HG03460 (cell line): ENCODE data around the gene ATXN10.

Source experiments
- ATAC-seq: cut with Tn5 transposase; IDR thresholded peaks from one replicate; pipeline ENCODE4 v1.9.1; 2021; ENCODE audit not compliant: unreplicated experiment

Gene ATXN10

DNA sequence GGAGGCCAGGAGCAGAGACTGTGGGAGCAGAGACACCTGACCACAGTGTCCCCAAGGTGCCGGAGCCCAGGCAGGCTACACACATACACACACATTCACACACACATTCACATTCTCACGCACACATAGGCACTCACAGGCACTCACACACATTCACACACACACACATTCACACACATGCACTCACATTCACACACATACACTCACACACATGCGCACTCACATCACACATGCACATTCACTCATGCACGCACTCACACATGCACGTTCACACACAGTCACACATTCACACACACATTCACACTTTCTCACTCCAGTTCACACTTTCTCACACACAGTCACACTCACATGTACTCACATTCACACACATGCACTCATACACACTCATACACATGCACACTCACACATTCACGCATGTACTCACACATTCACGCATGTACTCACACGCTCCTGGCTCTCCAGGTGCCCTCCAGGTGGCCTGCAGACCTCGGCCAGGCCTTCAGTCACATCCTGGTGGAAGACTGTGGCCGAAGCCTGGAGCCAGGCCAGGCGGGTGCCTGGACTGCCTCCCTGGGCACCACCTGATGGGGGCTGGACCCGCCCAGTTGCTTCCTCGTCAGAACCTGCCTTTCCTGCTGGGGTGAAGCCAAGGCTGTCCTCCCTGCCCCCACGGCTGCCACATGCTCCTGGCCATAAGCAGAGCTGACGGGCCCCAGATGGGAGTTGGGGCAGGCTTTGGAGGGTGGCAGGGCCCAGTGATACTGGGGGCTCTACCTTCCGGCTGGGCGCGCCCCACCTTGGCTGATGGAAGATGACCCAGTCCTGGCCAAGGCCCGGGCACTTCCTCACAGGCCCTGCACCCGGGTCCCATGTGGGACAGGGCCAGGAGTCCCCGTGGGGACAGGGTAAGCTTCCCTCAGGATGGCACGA is 215.8 kb downstream of the ATXN10 start:
- no peak for ATAC-seq

DNA sequence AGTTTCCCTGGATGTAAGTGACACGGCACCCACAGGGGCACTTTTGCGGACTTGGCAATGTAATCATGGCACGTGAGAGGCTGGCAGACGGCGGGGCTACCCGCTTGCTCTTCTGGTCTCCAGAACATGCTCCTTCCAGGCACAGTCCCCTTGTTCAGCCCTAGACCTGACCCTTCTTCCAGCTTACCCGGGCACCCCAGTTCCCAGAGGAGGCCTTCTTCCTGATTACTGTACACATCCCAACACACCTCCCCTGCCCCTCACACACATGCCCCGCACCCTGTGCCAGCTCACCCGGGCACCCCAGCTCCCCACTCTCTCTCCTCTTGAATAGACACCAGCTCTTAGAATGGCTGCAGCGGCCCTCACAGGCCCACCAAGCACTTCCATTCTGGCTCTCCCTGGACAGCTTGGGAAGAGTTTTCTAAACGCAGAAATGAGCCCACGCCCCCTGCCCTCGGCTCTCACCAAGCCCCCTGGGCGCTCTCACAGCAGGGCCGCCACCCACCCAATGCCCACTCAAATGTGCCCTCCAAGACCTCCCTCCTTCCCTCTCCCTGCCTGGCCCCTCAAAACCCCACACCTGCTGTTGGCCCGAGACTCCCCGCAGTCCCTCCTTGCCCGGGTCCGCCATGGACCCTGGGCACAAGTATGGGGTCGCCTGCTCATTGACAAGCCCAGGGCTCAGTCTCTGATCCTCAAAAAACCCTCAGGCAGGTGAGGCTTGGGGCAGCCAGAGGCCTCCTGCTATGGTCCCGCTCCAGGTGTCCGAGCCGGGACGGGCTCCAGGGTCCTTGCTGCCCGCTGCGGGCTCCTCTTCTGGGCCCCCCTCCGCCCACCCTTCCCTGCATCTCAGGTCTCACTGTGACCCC is 216.8 kb downstream of the ATXN10 start:
- ATAC-seq = no peak

DNA sequence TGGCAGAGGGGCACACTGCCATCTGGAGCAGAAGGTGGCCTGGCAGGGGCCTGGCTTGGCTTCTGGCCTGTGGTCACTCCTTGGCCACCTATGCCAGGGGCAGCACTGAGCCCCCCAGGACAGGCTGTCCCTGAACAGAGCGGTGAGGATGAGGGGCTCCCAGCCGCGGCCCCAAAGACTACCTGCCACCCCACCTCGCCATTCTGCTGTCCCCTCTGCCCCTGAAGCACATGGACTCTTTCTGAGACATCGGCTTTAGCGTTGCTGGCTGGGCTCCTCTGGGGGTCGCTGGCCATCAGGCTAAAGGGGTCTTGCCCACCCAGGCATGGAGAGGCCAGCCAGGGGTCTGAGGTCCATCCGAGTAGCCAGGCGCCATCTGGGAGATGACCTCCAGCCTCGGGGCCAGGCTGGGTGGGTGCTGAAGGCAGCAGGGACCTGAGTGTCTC is 217.5 kb downstream of the ATXN10 start:
- ATAC-seq = no peak

DNA sequence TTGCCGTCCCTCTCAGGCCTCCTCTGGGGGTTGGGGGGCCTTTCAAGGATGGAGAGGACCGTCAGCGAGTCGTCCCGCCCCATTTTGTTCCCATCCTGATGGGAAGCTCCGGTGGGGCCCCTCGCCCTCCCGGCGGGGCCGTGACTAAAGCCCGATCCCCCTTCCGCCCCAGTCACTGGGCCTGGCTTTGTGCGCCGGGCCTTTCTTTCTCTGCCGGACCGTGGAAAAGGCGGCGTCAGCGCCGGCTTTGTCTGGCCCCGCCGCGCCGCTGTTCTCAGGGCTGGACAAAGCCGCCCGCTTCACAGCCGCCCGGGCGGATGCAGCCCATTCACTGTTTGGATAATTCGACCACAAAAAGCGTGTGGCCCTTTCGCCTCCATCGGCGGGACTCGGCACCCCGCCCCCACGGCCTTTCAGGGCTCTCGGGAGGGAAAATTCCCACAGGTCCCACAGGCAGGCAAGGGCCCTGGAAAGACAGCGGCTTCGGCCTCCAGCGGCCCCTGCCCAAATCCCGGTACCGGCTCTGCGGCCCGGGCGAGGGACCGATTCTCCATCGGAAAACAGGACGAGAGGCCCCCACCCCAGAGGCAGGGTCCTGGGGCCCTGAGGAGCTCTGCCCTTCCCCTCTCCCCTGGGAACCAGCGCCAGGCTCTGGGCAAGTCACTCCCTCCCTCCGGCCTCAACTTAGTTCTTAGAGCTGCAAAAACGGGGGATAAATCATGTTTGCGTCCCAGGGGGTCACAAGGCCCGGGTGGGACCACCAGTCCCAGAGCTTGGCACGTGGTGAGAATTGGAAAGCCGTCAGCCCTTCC is 218.1 kb downstream of the ATXN10 start:
- ATAC-seq = no peak

DNA sequence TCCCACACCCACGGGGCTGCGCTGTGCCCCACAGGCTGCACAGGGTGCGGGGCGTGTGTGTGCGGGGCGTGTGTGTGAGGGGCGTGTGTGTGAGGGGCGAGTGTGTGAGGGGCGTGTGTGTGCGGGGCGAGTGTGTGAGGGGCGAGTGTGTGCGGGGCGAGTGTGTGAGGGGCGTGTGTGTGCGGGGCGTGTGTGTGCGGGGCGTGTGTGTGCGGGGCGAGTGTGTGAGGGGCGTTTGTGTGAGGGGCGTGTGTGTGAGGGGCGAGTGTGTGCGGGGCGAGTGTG is 218.7 kb downstream of the ATXN10 start:
- ATAC-seq = no peak

DNA sequence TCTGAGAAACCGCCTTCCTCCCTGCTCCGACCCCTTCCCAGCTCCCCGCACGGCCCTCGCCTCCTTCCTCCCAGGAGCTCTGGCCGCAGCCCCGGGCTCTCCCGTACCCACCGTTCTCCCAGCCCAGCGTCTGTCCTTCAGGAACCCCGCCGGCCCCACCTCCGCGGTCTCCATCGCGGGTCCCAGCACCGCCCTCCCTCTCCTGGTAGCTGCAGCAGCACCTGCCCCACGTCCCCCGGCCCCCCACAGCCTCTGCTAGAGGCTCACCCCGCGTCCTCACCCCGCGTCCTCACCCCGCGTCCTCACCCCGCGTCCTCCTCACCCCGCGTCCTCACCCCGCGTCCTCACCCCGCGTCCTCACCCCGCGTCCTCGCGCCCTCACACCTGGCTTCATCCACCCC is 219.4 kb downstream of the ATXN10 start:
- no peak for ATAC-seq

DNA sequence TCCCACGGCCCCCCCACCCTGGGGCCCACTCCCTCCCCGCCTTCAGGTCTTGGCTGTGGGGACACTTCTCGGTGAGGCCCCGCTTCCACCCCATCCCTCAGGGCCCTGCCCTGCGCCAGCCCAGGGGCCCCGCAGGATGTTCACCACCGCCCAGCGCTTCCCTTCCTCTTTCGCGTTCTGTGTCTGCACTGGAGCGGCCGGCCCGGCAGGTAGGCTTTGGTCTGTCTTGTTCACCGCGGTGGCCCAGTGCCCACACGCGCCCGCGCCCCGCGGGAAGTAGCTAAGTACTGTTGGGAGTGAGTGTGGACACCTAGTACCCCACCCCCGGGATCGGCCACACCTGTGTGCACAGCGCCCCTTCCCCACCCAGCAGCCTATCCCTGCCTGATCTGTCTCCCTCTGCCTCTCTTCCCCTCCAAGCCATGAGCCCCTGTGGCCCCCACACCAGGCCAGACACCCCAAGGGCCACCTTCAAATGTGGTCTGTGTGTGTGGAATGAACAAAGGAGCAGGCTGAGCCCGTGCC is 219.9 kb downstream of the ATXN10 start:
- no peak for ATAC-seq

DNA sequence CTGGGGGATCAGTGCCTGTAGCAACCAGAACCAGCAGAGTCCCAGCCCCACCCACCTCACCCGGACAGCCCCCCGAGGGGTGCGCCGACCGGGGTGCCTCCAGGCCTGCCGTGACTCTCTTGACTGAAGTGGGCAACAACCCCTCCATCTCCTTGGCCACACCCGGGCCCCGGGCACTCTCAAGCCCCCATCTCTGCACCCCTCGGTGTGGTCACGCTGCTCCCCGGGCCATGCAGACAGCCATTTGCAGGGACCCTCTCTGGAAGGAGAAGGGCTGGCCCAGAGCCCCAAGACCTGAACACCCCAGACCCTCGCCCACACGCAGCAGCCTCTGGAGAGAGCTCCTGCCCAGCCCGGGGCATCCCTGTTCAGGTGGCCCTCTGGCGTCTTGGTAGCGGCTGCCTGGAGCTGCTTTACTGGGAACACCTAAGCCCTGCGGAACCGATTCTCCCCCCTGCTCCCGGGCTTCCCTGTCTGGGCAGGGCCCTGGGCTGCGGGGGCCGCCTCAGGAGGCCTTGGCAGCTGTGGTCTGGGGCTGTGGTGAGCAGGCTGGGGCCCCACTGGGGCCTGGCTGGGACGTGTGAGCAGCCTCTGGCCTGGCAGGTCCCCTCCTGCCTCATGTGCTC is 220.5 kb downstream of the ATXN10 start:
- no peak for ATAC-seq

DNA sequence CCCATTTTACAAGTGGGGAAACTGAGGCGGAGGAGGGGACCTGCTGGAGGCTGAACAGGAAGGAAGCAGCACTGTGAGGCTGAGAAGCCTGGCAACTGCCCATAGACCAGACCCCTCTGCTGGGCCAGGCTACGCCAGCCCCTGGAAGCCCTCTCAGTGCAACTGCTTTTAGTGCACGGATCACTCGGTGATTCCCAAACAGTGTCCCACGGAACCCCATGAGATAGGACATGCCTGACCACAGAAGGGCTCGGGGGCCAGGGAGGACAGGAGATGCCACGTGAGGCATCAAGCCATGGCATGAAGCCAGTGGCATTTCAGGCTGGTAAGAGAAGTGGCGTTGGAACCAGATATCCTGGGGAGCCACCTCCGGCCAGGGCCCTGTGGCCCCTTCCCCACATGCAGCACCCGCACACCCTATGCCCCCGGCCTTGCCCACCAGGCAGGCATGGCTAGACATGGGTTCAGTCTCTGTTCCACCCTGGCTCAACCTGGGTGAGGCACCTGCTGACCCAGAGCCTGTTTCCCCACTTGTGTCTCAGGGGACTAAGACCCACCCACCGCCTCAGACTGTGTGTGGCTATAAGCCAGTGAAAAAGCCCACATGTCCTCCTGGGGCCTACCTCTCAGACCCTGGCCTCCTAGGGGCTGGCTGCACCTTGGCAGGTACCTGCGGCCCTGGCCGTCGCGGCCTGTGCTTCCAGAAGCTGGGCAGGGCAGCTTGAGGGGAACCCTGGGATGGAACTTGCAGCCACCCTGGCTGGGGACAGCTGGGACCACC is 221.2 kb downstream of the ATXN10 start:
- no peak for ATAC-seq

DNA sequence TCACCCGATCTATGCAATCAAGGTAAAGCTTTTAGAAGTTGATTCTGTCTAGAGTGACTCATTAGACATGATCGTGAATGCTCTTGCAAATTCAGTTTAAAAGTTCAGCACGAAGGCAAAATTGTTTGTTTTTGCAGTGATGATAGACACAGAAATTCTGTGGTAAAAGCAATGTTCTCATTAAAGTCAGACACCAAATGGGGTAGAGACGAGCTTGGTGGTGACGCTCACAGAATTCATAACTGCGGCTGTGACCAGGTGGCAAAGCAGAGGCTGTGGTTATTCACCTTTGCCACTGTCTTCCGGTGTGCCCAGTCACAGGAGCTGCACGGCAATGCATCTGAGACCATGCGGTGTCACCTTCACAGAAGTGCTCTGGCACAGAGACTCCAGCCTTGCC is 221.9 kb downstream of the ATXN10 start:
- ATAC-seq = no peak
